Caco-2 (cell line): ENCODE data around the gene EMC8. TPM values are rescaled to one million over a fixed set of nuclear protein-coding genes. Genes with fewer than 3 reads are reported as not detected.

Experiments used
- BruUV-seq: library from RNA; stranded (reverse); fragments of 400-500 nt; replicated peaks from 2 replicates; lab custom pipeline; 2021; lab: Mats Ljungman, UMichigan
- CTCF ChIA-PET: fragments of 300-600 bp; sonication (Branson Sonifier 250); formaldehyde crosslinking; loops from one replicate; lab custom pipeline; 2022; ENCODE audit warnings: antibody characterized with exemption; lab: Charles Lee
- POLR2A ChIA-PET: fragments of 300-600 bp; sonication (Branson Sonifier 250); formaldehyde crosslinking; loops from one replicate; lab custom pipeline; 2022; ENCODE audit warnings: antibody characterized with exemption; lab: Charles Lee
- DNase-seq, 2 experiments: peaks; one replicate each; pipeline versions ENCODE4 v3.0.0 to v3.0.0-alpha.2; 2020 to 2022
- H3K27me3 ChIP-seq: replicated peaks from 2 replicates; pipeline ENCODE4 v1.6.0; 2011; ENCODE audit warnings: low read length; ENCODE audit not compliant: control insufficient read depth, insufficient read depth
- H3K36me3 ChIP-seq: 2 replicates; pipeline ENCODE4 v1.5.1; 2011; ENCODE audit warnings: low read length; ENCODE audit not compliant: control insufficient read depth, insufficient read depth
- H3K4me1 ChIP-seq: fragments of 250-450 bp; sonication (Bioruptor Pico); 2 replicates; pipeline ENCODE4 v1.5.1; 2020; ENCODE audit warnings: mild to moderate bottlenecking
- H3K4me3 ChIP-seq: 2 replicates; pipeline ENCODE4 v1.5.1; 2011; ENCODE audit warnings: low read depth, mild to moderate bottlenecking, control low read depth, low read length
- H3K9me3 ChIP-seq: fragments of 250-450 bp; sonication (Bioruptor Pico); 2 replicates; pipeline ENCODE4 v1.5.1; 2020; ENCODE audit warnings: mild to moderate bottlenecking, moderate library complexity
- H3K27ac Mint-ChIP-seq: one replicate; pipeline ENCODE4 v1.8.0; 2022; ENCODE audit warnings: mixed read lengths; ENCODE audit not compliant: unreplicated experiment
- H3K27me3 Mint-ChIP-seq: one replicate; pipeline ENCODE4 v1.8.0; 2022; ENCODE audit warnings: mixed read lengths; ENCODE audit not compliant: insufficient read depth, unreplicated experiment
- H3K36me3 Mint-ChIP-seq: one replicate; pipeline ENCODE4 v1.8.0; 2022; ENCODE audit warnings: mild to moderate bottlenecking, mixed read lengths; ENCODE audit not compliant: insufficient read depth, unreplicated experiment
- H3K4me1 Mint-ChIP-seq: one replicate; pipeline ENCODE4 v1.8.0; 2022; ENCODE audit warnings: low read depth, mixed read lengths; ENCODE audit not compliant: unreplicated experiment
- H3K4me3 Mint-ChIP-seq: one replicate; pipeline ENCODE4 v1.8.0; 2022; ENCODE audit warnings: mild to moderate bottlenecking, moderate library complexity, mixed read lengths; ENCODE audit not compliant: unreplicated experiment
- H3K9me3 Mint-ChIP-seq: one replicate; pipeline ENCODE4 v1.8.0; 2022; ENCODE audit warnings: mixed read lengths; ENCODE audit not compliant: unreplicated experiment
- CTCF ChIP-seq, 2 experiments: fragments of 200-600 bp in 1 of 2; IDR thresholded peaks; 1 replicate in 1 of 2; 2 replicates in 1 of 2; pipeline versions ENCODE4 v1.5.1 to v1.8.0; 2011 to 2022; ENCODE audit warnings: antibody characterized with exemption in 1 of 2, control low read depth in 1 of 2, inconsistent platforms in 1 of 2, low read depth in 1 of 2, low read length in 1 of 2, mild to moderate bottlenecking in 1 of 2, moderate library complexity in 1 of 2; ENCODE audit not compliant: insufficient read depth in 1 of 2, severe bottlenecking in 1 of 2, unreplicated experiment in 1 of 2
- intact Hi-C: fragments of 100-400 bp; cut with micrococcal nuclease; formaldehyde crosslinking; loops from one replicate; pipeline ENCODE4 v1.10.0; 2022; ENCODE audit not compliant: unreplicated experiment
- total RNA-seq: library from RNA; stranded (reverse); gene quantifications from 2 replicates; pipeline ENCODE4 v1.2.3, GENCODE V29; 2022

Gene EMC8
- total RNA-seq, 1 experiment from 2014 or later = 94.7 TPM

DNA sequence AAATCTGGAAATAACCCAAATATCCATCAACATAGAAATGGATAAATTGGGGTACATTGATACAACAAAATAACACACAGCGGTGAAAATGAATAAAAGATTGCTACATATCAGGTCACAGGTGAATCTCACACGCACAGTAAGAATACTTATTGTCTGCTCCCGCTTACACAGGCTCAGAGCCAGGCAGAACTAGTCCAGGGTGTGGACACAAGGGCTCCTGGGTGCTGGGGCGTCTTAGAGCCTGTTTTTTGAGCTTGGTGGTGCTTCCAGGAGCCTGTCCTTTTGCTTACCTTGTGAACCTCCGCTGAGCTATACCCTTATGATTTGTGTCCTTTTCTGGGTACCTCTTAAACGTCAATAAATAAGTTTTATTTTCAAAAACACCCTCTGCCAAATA lies 28.6 kb downstream of the EMC8 start:
- no peak overlapping the region for H3K4me3 ChIP-seq
- no peaks in the 10 kb centered on the region for H3K4me1 Mint-ChIP-seq
- intact Hi-C loops = no loop called here
- H3K4me1 ChIP-seq = no peaks in the 10 kb centered on the region
- no peaks in the 10 kb centered on the region for H3K27me3 ChIP-seq
- H3K27ac Mint-ChIP-seq = no peak overlapping the region
- H3K27me3 Mint-ChIP-seq = no peaks in the 10 kb centered on the region
- ChIA-PET POLR2A (no interaction called here), CTCF (no interaction called here)
- no peaks in the 10 kb centered on the region for H3K36me3 ChIP-seq
- BruUV-seq = TSS peak; percentile 6
- DNase-seq = no peak
- H3K9me3 Mint-ChIP-seq = no peaks in the 10 kb centered on the region
- TF ChIP-seq CTCF (IDR thresholded peaks at IDR 0.05; ENCODE audit: insufficient read depth in 1 of 2, low read depth in 1 of 2, low read length in 1 of 2, severe bottlenecking in 1 of 2, unreplicated experiment in 1 of 2) = no peak
- H3K9me3 ChIP-seq = no peaks in the 10 kb centered on the region
- H3K36me3 Mint-ChIP-seq = peaks cover 24% of the 10 kb centered on the region
- no peak overlapping the region for H3K4me3 Mint-ChIP-seq

GRCh38 chr16:85768199-85768598 lies 31.1 kb downstream of the EMC8 start:
- Histone ChIP-seq H3K27me3 (no peaks in the 10 kb centered on the region; the same call in 1 of the 2 replicates), H3K4me1 (no peaks in the 10 kb centered on the region), H3K9me3 (no peaks in the 10 kb centered on the region), H3K36me3 (no peaks in the 10 kb centered on the region), H3K4me3 (no peak overlapping the region)
- H3K4me3 Mint-ChIP-seq = no peak overlapping the region
- no peak overlapping the region for H3K27ac Mint-ChIP-seq
- POLR2A ChIA-PET = no interaction called here
- H3K4me1 Mint-ChIP-seq = no peaks in the 10 kb centered on the region
- intact Hi-C loops = no loop called here
- H3K36me3 Mint-ChIP-seq = peaks cover 10% of the 10 kb centered on the region
- no peak for TF ChIP-seq CTCF (IDR thresholded peaks at IDR 0.05; ENCODE audit: insufficient read depth in 1 of 2, low read depth in 1 of 2, low read length in 1 of 2, severe bottlenecking in 1 of 2, unreplicated experiment in 1 of 2)
- DNase-seq = no peak
- no peaks in the 10 kb centered on the region for H3K9me3 Mint-ChIP-seq
- no TSS peak for BruUV-seq
- peaks cover 3% of the 10 kb centered on the region for H3K27me3 Mint-ChIP-seq
- CTCF ChIA-PET = interaction anchor here (0.9 kb wide), 1 partner anchor 8 kb away, joined by 3 read pairs; no protein-coding TSS in a partner anchor

DNA sequence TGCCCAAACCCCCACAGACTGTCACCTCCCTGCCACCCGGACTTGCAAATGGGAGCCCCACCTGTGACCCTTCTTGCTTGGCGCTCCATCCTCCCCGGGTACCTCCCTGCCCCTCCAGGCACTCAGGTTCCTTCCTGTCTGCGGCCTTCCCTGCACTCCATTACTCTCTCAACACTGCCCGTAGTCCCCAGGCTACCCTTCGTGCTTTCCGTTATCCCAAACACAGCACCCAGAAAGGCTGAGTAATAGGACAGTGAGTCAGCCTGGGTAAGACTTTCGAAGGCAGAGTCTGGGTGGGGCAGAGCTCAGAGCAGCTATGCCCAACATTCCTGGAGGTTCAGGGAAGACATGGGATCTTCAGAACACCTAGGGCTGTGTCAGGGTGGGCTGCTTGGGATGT lies 31.8 kb downstream of the EMC8 start:
- no peak overlapping the region for H3K4me3 Mint-ChIP-seq
- no peaks in the 10 kb centered on the region for H3K4me1 ChIP-seq
- H3K4me1 Mint-ChIP-seq = no peaks in the 10 kb centered on the region
- no peaks in the 10 kb centered on the region for H3K36me3 ChIP-seq
- no peak for DNase-seq
- H3K27me3 ChIP-seq = no peaks in the 10 kb centered on the region; the same call in 1 of the 2 replicates
- H3K9me3 Mint-ChIP-seq = no peaks in the 10 kb centered on the region
- intact Hi-C loops = no loop called here
- H3K27ac Mint-ChIP-seq = peak overlapping the region; percentile 30
- no peak overlapping the region for H3K4me3 ChIP-seq
- POLR2A ChIA-PET = no interaction called here
- BruUV-seq = no TSS peak
- peaks cover 4% of the 10 kb centered on the region for H3K27me3 Mint-ChIP-seq
- CTCF ChIA-PET = no interaction called here
- peaks cover 10% of the 10 kb centered on the region for H3K36me3 Mint-ChIP-seq
- no peaks in the 10 kb centered on the region for H3K9me3 ChIP-seq
- no peak for TF ChIP-seq CTCF (IDR thresholded peaks at IDR 0.05; ENCODE audit: insufficient read depth in 1 of 2, low read depth in 1 of 2, low read length in 1 of 2, severe bottlenecking in 1 of 2, unreplicated experiment in 1 of 2)
